GM19035 (cell line): ENCODE results near the gene RAB22A.

Source experiments
- ATAC-seq: cut with Tn5 transposase; IDR thresholded peaks from one replicate; pipeline ENCODE4 v1.9.1; 2021; ENCODE audit not compliant: unreplicated experiment

Gene RAB22A

DNA sequence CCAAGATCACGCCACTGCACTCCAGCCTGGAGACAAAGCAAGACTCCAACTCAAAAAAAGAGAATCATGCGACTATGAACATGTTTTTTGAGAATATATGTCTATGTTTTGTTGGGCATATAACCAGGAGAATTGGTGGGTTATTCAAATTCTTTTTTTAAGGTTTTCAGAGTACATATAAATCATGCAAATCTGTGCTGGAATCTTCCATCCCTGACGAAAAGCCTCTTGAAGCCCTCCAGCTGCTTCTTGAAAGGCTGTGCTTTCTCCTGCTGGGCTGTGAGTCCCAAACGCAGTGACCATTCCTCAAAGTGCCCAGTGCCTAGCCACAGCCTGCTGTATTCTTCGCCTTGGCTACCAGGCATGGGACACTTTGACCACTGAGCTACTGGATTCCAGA lies 9.2 kb upstream of the RAB22A start:
- no peak for ATAC-seq

GRCh38 chr20:58303547-58303946 lies 6.0 kb upstream of the RAB22A start:
- ATAC-seq, result no peak

- ATAC-seq, result no peak
Observed at GRCh38 chr20:58305061-58305460, 4.5 kb upstream of the RAB22A start.

GRCh38 chr20:58306421-58307261 lies 2.9 kb upstream of the RAB22A start:
- no peak for ATAC-seq

GRCh38 chr20:58307270-58307669 lies 2.2 kb upstream of the RAB22A start:
- no peak for ATAC-seq

DNA sequence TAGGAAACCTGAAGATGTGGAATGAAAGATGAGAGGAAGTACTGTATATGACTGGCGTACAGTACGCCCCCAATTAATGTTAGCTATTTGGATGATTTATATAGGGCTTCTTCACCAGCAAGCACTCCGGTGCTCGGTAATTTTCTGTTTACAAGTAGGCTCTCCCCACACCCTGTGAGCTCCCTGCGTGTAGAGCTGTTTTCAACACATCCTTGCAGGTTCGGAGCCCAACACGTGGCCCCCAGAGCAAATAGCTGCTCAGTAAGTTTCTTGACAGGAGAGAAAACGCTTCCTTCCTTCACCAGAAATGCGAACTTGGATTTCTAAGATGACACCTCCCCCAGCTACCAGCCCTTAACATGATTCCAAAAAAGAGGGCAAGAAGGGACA lies 1.2 kb upstream of the RAB22A start:
- no peak for ATAC-seq

- peak; percentile 61 for ATAC-seq
Observed at GRCh38 chr20:58308680-58309527, 611 bp upstream of the RAB22A start.

GRCh38 chr20:58310291-58310782 lies 822 bp downstream of the RAB22A start:
- no peak for ATAC-seq

GRCh38 chr20:58312836-58313235 lies 3.3 kb downstream of the RAB22A start:
- no peak for ATAC-seq

- ATAC-seq, result no peak
Observed at GRCh38 chr20:58313396-58313795, 3.9 kb downstream of the RAB22A start.

DNA sequence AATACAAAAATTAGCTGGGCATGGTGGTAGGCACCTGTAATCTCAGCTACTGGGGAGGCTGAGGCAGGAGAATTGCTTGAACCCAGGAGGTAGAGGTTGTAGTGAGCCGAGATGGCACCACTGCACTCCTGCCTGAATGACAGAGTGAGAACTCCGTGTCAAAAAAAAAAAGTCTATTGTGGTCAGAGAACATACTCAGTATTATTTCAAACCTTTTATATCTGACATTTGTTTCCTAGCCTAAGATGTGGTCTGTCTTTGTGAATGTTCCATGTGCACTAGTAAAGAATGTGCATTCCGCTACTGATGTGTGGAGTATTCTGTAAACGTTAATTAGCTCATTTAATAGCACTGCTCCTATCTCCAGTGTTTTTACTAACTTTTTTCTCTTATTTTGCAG lies 11.7 kb downstream of the RAB22A start:
- no peak for ATAC-seq

GRCh38 chr20:58322083-58322482 lies 12.6 kb downstream of the RAB22A start:
- ATAC-seq, result no peak

- no peak for ATAC-seq
Observed at GRCh38 chr20:58325912-58326311, 16.4 kb downstream of the RAB22A start.

GRCh38 chr20:58327211-58327610 lies 17.7 kb downstream of the RAB22A start:
- no peak for ATAC-seq

GRCh38 chr20:58328836-58329235 lies 19.3 kb downstream of the RAB22A start:
- no peak for ATAC-seq

DNA sequence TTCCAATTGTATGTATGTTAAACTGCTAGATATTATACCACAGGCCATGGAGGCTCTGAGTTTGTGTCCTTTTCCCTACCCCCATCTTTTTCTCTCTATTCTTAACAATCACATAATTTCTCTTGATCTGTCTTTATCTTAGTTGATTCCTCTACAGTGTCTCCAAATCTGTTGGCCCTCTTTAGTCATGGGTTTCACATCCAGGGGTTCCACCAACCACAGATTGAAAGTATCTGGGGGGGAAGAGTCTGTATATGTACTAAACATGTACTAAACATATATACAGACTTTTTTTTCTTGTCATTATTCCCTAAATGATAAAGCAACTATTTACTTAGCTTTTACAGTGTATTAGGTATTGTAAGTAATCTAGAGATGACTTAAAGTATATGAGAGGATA lies 20.2 kb downstream of the RAB22A start:
- ATAC-seq, result no peak

GRCh38 chr20:58330249-58330648 lies 20.7 kb downstream of the RAB22A start:
- ATAC-seq, result no peak

DNA sequence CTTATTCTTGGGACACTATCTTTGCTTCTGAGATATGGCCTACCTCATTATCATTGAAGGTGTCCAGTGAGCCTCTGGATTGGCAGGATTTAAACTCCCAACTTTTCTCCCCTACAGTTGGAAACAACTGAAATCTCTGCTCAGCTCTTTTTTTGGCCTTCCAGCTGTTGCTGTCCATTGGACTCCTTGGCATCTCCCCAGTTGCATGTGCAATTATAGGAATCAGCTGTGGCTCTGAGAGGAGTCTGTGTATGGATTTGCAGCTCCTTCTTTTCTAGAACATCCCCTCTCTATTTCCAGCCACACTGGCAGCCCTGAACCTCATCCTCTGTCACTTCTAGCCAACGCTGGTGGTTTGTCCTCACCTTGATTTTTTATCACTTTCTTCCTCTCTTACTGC lies 21.2 kb downstream of the RAB22A start:
- ATAC-seq, result no peak

DNA sequence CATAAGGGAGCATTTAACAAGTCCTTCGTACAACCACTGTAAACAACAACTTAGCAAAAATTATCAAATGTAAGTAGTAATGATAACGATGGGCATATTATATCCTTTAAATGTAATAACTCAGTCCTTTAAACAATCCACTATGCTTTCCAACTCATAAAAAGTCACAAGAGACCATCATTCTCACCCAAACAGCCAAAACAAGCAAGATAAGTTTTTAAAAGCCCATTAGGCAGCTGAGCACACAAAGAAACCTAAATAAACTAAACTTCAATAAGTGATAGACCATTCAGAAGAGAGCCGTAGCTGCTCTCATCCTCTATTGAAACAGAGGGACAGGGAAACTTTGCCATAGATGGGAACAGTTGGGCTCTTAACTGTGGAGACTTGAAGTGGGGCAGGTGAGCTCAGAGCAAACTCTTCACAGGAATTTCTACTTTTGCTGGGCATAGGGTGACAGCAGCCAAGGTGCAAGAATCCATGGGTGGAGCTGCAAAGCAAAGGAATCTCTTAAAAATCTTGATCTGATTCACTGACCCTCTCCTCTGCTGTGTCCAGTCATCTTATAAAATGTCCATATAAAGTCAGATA lies 22.5 kb downstream of the RAB22A start:
- ATAC-seq, result no peak

- ATAC-seq, result no peak
Observed at GRCh38 chr20:58339741-58340140, 30.2 kb downstream of the RAB22A start.

DNA sequence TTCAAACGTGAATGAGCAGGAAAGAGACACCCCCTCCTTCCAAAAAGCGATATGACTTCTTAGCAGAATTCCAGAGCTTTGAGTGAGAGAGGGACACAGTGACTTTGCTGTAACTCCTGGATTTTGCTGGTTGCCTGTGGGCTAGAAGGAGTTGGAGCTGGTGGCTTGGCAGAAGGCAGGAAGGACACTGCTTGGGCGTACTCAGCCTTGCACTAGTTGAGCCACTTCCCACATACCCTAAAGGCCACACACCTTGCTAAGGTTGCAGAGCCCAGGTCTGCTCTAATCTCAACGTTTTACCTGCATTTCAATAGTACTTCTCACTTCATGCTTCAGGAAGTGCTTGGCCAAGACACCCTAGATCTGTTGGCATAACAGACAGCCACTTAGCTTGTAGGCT lies 30.6 kb downstream of the RAB22A start:
- ATAC-seq, result no peak

- no peak for ATAC-seq
Observed at GRCh38 chr20:58340853-58341252, 31.3 kb downstream of the RAB22A start.
